GM18907 (cell line): ENCODE results near the gene USH1C.
A peak's percentile ranks its signal among the peaks of the same experiment; 100 is the strongest.

ENCODE experiments used
- ATAC-seq: cut with Tn5 transposase; IDR thresholded peaks from one replicate; pipeline ENCODE4 v1.9.1; 2021; ENCODE audit warnings: mild to moderate bottlenecking, moderate library complexity; ENCODE audit not compliant: unreplicated experiment

The USH1C gene

DNA sequence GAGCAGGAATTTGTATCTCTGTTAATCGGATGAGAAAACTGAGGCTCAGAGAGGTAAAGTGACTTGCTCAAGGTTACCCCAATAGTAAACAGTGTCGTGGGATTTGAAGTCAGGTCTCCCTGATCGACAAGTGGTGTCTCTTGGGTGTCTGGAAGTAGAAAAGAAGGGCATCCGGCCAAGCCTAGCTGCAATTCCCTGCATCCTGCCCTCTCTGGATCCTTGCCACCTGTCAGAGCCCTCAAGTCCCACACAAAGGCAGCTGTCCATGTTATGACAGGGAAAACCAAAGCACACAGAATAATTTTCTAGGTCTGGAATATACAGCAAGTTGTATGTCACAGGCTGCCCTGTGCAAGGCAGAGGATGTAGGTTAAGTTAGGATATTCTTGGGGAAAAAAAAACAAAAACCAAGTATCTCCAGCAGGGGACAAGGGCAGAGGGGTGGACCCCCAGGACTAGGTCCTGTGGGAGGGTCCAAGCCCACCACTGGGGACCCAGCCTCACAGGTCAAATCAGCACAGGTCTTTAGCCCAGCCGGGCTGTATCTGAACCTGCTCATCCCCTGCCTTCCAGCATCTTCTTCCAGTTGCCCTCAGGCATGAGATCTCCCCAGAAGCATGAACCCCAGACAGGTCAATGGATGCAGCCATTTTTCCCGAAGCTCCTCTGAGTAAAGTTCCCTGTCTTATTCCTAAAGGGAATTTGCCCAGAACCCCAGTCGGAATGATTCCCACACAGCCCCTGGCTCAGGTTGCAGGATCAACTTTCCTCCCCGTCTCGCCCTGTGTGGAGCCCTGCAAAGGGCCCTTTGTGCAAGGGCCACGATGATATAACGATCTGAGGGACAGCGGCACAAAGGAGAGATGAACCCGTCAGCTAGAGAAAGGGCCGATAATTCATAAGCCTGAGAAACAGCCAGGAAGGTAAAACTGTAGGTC lies 15.0 kb downstream of the USH1C start:
- no peak for ATAC-seq

DNA sequence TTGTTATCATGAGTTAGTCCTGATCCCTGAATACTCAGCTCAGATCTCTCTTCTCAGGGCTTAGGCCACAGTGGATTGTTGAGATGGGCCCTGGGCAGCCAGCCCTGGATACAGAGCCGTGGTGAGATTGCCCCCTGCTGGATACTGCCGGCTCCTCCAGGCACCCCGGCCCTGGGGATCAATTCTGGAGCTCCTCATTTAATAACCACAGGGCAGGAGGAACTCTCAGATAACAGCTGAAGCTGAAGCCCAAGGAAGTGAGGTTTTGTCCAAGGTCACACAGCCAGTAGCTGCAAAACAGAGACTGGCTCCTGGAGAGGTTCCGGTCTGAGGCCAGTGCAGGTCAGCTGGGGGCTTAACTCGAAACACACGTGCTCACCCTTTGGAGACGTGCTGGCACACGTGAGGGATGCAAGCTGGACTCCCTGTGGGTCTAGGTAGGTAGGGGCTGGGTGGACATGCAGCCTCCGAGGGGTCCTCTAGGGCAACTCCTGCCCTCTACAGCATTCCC lies 16.0 kb downstream of the USH1C start:
- peak; percentile 77 for ATAC-seq

DNA sequence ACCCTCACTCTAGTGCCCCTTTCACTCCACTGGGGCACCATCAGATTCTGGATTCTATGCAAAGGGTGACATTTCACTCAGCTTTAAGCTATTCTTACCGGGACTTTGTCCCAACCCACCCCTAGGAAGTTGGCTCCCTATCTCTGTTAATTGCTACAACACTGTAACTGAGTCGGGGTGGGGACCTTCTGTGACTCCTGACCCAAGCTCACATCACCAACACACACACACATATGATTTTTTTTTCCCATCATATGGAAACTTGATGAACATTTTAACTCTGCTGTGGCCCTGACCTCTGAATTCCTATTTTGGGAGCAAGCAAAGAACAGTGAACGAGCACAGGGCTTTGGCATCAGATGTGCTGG lies 16.6 kb downstream of the USH1C start:
- ATAC-seq: no peak

DNA sequence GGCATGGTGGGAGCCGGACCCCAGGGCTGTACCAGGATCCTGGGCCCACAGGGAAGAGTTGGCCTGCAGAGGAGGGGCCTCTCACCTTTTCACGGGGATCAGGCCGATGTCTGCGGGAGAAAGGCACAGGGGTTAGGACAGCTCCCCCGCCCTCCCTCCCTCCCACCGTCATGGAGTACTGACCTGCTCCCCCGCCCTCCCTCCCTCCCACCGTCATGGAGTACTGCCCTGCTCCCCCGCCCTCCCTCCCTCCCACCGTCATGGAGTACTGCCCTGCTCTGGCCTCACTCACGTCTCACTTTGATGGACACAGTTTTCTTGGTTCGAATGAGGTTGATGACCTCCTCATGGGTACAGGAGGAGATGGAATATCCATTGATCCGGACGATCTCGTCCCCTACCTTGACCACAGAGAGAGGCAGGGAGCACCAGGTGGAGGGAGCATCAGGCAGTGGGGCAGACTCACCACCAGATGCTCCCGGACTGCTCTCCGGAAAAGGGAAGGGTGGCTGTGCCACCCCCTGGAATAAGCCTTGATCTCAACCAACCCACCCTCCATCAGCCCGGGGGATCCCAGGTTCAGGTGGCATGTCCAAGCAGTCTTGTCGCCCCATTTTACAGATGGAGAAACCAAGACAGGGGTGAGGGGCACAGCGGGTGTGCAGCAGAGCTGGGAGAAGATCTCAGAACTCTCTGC lies 17.1 kb downstream of the USH1C start:
- ATAC-seq: no peak

DNA sequence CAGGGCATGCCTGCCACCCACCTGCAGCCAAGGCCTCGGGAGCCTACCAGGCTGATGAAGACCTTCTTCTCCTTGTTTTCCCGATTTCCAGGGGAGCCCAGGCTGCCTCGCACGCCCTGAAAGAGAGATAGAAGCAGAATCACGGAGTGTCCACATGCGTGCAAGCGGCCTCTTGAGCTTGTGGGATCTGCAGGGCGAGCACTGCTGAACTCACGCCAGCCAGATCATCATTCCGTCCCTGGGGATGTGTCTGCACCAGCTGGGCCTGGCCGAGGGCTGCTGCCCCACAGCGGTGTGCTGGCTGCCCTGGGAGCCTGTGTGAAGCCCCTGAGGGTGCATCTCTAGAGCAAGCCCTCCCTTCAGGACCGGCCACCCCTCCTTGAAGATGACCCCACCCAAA lies 17.9 kb downstream of the USH1C start:
- ATAC-seq: no peak

DNA sequence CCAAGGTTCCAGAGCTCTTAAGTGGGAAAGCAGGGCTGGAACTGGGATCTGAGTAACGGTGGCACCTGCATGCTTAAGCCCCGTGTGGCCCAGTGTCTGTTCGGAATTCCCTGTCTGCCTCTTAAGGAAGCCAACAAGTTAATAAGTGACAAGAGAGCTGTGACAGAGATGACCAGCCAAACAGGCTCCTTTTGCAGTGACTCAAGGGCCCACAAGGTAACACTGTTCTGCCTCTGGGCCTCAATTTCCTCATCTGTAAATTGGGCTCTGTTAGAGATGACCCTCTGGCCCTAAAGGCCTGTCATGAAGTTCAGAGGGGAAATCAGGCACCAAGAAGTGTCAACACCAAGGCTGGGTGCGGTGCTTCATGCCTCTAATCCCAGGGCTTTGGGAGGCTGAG lies 18.6 kb downstream of the USH1C start:
- ATAC-seq: no peak

DNA sequence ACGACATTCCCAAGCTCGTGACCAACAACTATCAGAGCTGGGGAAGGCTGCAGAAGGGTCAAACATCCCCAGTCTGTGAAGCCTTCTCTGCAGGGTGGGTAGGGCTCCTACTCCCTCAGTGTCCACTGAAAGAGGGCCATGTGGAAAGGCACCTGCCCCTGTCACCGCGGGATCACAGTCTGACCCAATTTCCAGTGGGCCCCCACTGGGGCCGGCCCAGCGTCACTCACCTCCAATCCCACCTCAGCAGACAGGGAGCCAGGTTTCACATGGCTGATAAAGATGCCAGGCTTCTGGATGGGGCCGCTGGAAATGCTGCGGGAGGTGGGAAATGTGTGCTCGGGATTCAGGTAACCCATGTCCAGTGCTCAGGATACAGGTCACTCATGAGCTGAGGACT lies 20.0 kb downstream of the USH1C start:
- ATAC-seq: no peak

DNA sequence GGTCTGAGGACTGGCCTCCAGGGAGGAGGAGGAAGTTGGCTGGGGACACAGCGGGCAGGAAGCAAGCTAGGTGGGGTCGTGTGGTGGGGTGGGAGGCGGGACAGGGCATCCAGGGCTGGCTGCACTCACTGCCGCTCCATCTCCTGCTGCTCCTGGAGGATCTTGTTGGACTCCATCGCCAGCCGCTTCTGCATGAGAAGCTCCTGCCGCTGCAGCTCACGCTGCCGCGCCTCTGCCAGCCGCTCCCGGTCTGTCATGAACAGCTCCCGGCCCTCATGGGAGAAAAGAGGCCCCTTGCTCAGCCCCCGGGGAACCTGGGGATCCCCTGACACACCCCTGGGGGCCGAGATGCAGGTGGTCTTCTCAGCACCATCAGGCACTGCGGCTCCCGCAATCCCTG lies 21.6 kb downstream of the USH1C start:
- no peak for ATAC-seq

DNA sequence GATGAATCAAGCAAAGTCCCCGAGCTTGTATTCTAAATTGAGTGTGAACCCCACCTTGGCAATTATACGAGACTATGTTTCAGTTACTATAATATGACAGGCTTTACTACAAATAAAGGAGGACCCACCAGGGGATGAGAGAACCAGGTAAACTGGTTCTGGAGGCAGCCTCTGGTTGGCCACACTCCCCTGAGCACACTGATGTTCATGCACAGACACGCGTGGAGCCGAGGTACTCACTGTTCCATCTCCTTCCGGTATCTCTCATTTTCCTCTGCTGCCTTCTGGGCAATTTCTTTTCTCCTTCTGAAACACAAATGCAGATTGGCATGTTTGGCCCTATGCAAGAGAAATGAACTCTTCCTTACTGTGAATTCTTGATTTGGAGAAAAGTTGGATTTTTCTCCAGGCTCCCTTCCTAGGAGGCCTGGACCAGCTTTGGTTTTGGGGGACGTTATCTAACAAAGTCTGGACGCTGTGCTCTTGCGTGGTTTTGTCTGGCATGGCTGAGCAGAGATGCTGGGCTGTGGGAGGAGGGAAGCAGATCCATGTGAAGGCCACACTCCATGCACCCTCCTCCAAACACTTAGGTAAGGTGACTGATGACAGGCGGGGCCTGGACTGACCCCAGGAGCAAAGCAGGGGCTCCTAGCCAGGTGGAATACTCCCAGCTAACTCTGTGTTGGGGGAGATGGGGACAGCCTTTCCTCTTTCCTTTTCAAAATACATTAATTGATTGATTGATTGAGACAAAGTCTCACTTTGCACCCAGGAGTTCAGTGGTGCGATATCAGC lies 22.9 kb downstream of the USH1C start:
- ATAC-seq: no peak

DNA sequence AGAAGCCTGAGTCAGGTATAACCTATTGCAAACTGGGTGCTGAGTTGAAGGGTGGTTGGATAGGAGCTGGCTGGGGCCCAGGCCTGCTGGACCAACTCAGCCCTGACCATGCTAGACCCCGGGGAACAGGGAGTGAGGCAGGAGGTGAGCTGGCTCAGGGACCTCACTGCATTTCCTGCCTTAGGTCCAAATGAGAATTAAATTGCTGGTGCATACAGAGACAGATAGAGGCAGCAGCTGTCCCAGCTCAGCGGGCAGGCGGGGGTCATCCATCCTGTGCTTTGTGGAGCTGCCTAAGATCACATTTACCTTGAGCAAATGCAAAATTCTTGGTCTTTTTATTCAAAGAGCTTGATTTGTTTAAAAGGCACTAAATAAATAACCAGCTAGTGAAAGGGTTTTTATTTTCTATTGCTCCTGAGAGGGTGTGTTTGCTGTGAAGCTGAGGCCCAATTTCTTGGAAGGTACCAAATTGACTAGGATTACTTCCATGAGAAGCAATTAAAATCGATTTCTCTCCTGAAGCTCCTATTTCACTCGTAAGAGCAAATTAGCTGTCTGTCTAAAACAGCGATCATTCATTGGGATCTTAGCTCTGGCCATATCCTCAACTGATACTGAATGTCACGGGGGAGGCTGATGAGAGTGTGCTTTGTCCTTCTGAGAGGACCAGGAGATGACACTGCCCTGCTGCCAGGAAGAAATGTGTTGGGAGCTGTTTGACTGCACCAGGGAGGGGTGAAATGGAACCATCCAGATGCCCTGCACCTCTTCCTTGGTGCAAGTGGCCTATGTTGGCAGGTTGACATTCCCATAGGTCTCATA lies 24.9 kb downstream of the USH1C start:
- no peak for ATAC-seq

DNA sequence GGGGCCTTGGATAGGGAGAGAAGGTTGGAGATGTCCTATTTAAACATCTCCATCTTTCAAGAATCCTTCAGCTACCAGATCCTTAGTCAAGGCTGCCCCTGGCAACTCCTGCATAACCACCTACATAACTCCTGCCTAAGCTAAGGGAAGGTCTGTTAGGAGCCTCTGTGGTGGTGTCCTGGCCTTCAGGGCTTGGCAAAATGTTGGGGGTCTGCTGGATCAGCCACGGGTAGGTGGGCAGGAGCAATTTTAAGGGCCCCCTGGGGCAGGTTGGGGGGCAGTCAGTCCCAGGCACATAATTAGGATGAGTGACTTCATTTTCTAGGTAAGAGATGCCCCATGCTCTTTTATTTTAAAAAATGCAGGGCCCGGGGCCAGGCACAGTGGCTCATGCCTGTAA lies 25.9 kb downstream of the USH1C start:
- ATAC-seq: no peak

DNA sequence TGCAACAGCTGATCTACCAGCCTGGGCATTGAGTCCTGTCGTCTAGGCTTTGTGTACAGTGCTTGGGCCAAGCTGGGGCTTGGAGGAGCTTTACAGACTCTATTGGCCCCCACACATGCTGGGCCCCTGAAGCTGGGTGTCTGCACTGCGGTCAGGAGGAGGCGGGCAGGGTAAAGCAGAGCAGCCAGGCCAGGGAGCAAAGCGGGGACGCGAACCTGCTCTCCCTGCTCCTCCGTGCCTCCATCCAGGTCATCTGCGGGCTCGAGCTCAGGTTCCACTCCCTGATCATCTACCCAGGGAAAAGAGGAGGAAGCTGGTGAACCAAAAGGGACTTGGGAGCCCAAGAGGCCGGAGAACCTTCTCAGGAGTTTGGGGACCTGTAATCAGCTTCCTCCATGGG lies 27.0 kb downstream of the USH1C start:
- ATAC-seq: no peak

DNA sequence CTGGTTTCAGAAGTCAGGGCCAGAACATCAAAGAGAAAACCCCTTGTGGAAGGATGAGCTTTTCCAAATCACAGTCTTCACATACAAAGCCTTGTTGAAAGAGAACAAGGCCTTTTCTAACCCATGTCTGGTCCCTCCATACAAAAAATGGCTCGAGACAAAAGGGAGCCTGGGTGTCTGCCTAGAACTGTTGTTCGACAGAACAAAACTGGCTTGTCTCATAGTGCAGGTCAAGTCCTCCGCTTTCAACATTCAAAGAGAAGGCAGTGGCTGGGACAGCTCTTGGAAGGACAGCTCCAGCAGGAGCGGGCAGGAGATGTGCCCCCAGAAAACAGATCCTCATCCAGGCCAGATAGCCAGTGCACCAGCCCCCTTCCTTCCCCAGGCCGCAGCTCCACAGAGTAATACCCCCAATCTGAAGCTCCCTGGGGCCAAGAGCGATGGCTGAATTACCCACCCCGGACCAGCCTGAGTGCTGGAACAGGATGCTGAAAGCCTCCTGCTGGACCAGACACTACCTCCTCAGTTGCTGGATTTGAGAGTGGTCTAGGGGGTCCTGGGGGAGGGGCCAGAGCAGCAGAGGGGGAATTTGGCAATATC lies 27.6 kb downstream of the USH1C start:
- no peak for ATAC-seq

DNA sequence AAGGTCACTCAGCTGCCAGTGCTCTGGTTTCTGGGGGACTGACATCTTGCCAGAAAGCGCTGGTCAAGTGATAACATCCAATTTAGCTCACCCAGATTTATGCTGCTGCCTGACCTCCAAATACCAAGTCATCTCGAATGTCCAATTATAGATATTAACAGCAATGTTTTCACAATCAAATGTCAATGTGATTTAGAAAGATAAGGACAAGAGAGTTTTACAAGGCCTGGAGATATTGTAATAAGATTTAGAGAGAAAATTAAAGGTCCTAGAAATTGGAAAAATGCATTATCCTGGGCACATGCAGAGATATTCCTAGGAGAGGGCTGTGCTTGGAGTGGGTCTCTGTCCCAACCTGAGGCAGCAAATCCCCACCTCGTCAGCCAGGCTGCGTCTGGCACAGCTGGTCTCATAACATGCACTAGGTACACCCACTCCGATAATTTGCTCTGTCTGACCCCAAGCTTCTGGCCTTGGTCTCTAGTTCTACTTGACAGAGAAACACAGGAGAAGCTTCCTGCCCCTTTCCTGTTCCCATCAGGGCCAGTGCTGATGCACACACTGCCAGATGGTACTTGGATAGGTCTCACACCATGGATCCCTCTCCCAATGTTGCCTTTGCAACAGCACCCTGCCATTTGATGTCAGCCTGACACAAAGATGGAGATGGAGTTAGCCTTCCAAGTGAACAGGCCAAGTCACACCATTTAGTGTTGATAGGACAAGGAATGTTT lies 28.6 kb downstream of the USH1C start:
- ATAC-seq: no peak

DNA sequence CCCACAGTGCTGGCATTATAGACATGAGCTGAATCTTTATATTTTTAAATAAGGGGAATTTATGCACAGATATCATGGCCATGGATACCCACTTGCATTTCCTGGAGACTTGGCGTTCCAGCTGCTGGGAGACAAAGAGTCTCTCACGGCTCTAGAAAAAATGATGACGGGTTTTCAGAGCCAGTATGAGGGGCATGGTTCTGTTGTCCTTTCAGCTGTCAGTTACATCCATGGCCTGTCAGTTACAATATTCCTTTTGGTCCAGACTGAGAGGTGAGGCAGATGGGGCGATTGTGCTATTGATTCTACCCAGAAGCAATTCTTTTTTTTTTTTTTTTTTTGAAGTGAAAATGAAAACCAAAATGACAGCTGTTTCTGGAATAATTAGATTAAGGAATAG lies 29.7 kb downstream of the USH1C start:
- ATAC-seq: no peak

DNA sequence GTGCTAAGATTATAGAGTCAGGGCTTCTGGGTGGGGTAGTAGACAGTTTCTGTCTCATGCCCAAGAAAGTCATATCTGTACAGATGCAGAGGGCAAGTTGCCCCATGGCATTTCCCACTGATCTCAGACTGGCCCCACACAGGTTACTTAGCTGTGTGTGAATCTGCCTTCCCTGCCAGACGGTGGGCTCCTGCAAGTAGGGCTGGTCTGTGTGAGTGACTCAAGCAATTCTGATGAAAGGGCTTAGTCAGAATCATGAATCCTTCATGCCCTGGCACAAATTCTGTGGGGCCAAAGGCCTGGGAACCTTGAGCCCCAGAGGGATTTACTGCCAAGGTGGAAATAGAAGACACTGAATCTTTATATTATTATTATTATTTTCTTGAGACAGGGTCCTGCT lies 30.4 kb downstream of the USH1C start:
- ATAC-seq: no peak

DNA sequence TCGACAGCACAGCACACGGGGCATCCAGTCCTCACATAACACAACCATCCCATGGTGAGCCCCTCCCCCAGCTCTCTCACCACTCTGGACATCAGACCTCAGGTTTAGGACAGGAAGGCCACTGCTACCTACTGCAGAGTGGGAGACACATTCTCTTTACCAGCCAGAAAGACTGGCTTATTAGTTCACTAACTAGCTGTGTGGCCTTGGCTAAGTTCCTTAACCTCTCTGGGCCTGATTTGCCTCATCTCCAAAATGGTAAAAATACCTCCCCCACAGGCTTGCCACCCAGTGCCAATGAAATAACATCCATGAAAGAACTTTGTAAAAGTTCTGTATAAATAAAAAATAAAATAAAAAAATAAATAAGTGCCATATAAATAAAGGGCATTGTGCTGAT lies 32.1 kb downstream of the USH1C start:
- no peak for ATAC-seq

DNA sequence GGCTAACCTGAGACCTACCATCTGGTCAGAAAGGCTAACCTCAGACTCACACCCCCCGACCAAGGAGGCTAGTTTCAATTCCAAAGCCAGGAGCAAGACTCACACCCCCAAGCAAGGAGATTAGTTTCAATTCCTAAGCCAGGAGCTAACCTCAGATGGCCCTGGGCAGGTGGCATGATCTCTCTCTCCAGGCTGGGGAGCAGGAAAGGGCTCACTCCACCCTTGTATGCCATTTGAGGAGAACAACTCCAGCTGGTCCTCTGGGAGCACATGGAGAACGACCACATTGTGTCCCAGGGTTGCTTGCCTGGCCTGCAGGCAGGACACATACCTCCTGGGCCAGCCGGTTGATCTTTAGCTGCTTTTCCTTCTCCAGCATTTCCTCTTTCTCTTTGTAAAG lies 32.6 kb downstream of the USH1C start:
- no peak for ATAC-seq

DNA sequence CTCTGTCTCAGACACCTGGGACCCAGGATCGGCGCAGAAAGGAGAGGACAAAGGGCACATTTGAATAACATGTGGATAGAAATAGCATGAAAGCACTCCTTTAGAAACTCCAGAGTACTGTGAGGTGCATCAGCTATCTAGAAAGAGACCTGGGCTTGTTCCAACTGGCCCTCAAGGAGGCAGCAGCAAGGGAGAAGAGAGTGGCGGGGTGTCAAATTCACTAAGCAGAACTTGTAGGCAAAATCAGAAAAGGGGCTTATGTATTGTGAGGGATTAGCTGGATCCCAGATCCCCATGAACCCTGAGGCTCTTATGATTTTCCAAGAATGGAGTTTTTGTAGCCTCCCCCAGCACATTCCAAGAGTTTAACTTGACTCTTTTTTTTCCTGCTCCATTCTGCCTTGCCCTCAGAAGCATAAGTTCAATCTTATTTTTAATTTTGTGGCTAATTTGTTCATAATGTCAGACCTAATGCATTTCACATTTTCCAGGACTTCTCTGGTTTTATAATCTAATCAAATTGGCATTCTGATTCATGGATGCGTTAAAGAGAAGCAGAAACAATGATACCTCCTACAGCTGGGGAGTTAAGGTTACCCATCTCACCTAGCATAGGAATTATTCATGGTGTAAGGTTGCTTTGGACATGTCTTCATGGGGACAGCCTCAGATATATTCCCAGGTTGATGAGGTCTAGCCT lies 33.6 kb downstream of the USH1C start:
- no peak for ATAC-seq
